ENCODE measurements around the gene ABHD2. TPM values are rescaled to one million over a fixed set of nuclear protein-coding genes. Genes with fewer than 3 reads are reported as not detected.

ABHD2 gene
- total RNA-seq, 2 experiments from 2014 or later: 16.1 to 22.8 TPM

- no peak for TF ChIP-seq CTCF (conservative IDR thresholded peaks at IDR 0.05; ENCODE audit: low read length)
- H3K79me2 ChIP-seq (ENCODE audit: insufficient read depth, low read depth, low read length): no peaks in the 10 kb centered on the region
- H3K4me2 ChIP-seq (ENCODE audit: low read length): no peak overlapping the region
- H3K4me1 ChIP-seq (ENCODE audit: insufficient read depth, low read length, poor library complexity, severe bottlenecking): no peaks in the 10 kb centered on the region
- H3K9me2 ChIP-seq (ENCODE audit: insufficient read depth, low read length): no peaks in the 10 kb centered on the region
- no peaks in the 10 kb centered on the region for H3K9me3 ChIP-seq (ENCODE audit: low read length)
- no peak for DNase-seq (ENCODE audit: low spot score)
- CTCF ChIA-PET (ENCODE audit: unreplicated experiment): no interaction called here
- BruUV-seq (replicated peaks): no TSS peak
- POLR2A ChIA-PET: interaction anchor here (0.6 to 1.2 kb wide), 2 partner anchors 119 to 266 kb away, joined by 3 read pairs; no protein-coding TSS in a partner anchor
- peaks cover 11% of the 10 kb centered on the region; the same call in 1 of the 2 replicates for H3K36me3 ChIP-seq (ENCODE audit: insufficient read depth, low read length)
- intact Hi-C loops (cut with micrococcal nuclease; ENCODE audit: unreplicated experiment): loop anchor here (1.0 kb wide), 2 partner anchors 120 to 273 kb away; no protein-coding TSS in a partner anchor
- no peak overlapping the region for H3K27ac ChIP-seq (ENCODE audit: low read depth, low read length, poor library complexity, severe bottlenecking)
- H4K20me1 ChIP-seq (ENCODE audit: insufficient read depth, low read length): no peaks in the 10 kb centered on the region
- H3K4me3 ChIP-seq (ENCODE audit: low read depth, low read length, poor library complexity, severe bottlenecking): no peak overlapping the region
- no peak overlapping the region for H2AFZ ChIP-seq (ENCODE audit: low read length)
Measured at GRCh38 chr15:89177116-89177515, 88.9 kb downstream of the ABHD2 start.

- ChIA-PET CTCF (ENCODE audit: unreplicated experiment) (interaction anchor here (0.7 to 0.8 kb wide), 3 partner anchors 29 to 275 kb away, joined by 3 to 6 read pairs (median 3); no protein-coding TSS in a partner anchor), POLR2A (interaction anchor here (0.6 to 1.2 kb wide), 2 partner anchors 120 to 266 kb away, joined by 3 read pairs; no protein-coding TSS in a partner anchor)
- H3K4me2 ChIP-seq (ENCODE audit: low read length): no peak overlapping the region
- no peaks in the 10 kb centered on the region for H3K4me1 ChIP-seq (ENCODE audit: insufficient read depth, low read length, poor library complexity, severe bottlenecking)
- no peaks in the 10 kb centered on the region for H3K9me2 ChIP-seq (ENCODE audit: insufficient read depth, low read length)
- no peak overlapping the region for H2AFZ ChIP-seq (ENCODE audit: low read length)
- no TSS peak for BruUV-seq (replicated peaks)
- peak; percentile 69 for DNase-seq (ENCODE audit: low spot score)
- TF ChIP-seq EZH2phosphoT487 (IDR thresholded peaks at IDR 0.05; ENCODE audit: borderline replicate concordance, low read depth, low read length): no peak
- TF ChIP-seq CTCF (conservative IDR thresholded peaks at IDR 0.05; ENCODE audit: low read length): peak; percentile 97
- H3K36me3 ChIP-seq (ENCODE audit: insufficient read depth, low read length): peaks cover 11% of the 10 kb centered on the region; the same call in 1 of the 2 replicates
- H3K9me3 ChIP-seq (ENCODE audit: low read length): no peaks in the 10 kb centered on the region
- no peaks in the 10 kb centered on the region for H4K20me1 ChIP-seq (ENCODE audit: insufficient read depth, low read length)
- no peak overlapping the region for H3K4me3 ChIP-seq (ENCODE audit: low read depth, low read length, poor library complexity, severe bottlenecking)
- no peaks in the 10 kb centered on the region for H3K79me2 ChIP-seq (ENCODE audit: insufficient read depth, low read depth, low read length)
- intact Hi-C loops (cut with micrococcal nuclease; ENCODE audit: unreplicated experiment): loop anchor here (1.0 kb wide), 2 partner anchors 120 to 273 kb away; no protein-coding TSS in a partner anchor
- H3K27ac ChIP-seq (ENCODE audit: low read depth, low read length, poor library complexity, severe bottlenecking): no peak overlapping the region
Measured at GRCh38 chr15:89177633-89178306, 89.5 kb downstream of the ABHD2 start.

Data from OCI-LY7 (cell line).